IPS DF 19.7 (cell line): ENCODE measurements around the gene GALM.
"Not testable (repeated sequence)": the region's sequence is repeated elsewhere in the genome, so short reads cannot be mapped to it uniquely, and the experiment has no call there.

ENCODE experiments used
- DNase-seq: peaks from one replicate; pipeline ENCODE4 v3.0.0-alpha.2; 2013; ENCODE audit warnings: low read depth, low spot score

The GALM gene

GRCh38 chr2:38680868-38681267 lies 15.0 kb downstream of the GALM start:
- not testable (repeated sequence) for DNase-seq

GRCh38 chr2:38682008-38682575 lies 16.2 kb downstream of the GALM start:
- DNase-seq, result no peak

- DNase-seq, result not testable (repeated sequence)
Measured at GRCh38 chr2:38682620-38683019, 16.7 kb downstream of the GALM start.

DNA sequence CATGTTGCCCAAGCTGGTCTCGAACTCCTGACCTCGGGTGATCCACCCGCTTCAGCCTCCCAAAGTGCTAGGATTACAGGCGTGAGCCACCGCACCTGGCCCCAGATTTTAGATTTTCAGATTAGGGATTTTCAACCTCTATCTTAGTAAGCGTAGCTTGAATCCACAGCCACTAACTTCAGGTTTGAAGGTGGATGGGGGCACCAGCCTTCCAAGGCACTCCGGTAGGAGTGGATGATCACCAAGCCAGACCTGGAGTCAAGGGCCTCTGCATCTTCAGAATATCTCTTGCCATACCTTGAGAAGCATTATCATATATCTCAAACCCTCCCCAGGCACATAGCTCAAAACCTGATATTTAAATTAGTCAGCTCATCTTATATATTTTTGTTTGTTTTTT lies 17.9 kb downstream of the GALM start:
- DNase-seq, result no peak

DNA sequence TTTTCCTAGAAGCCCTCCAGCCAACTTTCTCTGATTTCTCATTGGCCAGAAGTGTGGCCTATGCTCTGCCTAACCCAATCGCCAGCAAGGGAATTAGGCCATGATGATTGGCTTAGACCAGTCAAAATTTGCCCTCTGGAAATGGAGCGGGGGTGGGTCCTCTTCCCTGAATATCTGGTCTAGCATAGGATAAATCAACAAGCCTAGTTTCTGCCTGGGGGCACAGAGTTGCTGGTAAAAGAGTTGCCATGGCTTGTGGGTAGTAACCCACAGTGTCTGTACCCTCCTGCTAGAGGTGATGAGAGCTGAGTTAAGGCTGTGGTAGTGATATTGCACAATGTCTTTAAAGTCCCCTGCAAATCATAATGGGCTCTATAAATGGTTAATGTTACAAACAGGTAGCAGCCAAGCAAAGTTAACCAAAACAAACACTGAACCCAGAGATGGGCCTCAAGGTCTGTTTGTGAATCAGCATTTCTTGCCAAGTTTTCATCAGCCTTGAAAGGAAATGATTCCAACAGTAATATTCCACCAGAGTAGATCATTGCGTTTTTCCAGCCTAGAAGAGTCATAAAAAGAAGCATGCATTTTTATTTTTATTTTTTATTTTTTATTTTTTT lies 19.3 kb downstream of the GALM start:
- DNase-seq, result no peak

GRCh38 chr2:38690499-38691420 lies 24.8 kb downstream of the GALM start:
- DNase-seq, result no peak

GRCh38 chr2:38691994-38692393 lies 26.1 kb downstream of the GALM start:
- no peak for DNase-seq

GRCh38 chr2:38692636-38693318 lies 26.9 kb downstream of the GALM start:
- DNase-seq, result no peak

- DNase-seq, result no peak
Measured at GRCh38 chr2:38697116-38697840, 31.4 kb downstream of the GALM start.

DNA sequence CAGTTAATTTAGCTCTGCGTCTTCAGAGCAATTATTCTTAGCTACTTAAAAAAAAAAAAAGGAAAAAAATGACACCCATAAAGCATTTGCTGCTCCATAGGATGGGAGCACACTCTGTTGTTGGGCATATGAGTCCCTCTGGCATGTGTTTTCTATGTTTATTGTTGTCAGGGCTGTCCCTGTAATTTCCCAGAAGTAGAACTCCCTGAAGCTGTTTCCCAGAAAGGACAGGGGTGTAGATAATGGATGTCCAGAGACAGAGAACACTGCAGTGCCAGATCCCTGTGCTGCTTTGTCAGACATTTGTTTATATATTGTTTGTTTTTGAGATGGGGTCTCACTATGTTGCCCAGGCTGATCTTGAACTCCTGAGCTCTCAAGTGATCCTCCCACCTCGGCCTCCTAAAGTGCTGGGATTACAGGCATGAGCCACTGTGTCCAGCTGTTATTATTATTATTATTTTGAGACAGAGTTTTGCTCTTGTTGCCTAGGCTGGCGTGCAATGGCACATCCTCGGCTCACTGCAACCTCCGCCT lies 32.6 kb downstream of the GALM start:
- no peak for DNase-seq

- no peak for DNase-seq
Measured at GRCh38 chr2:38700113-38700785, 34.3 kb downstream of the GALM start.

GRCh38 chr2:38700881-38701458 lies 35.1 kb downstream of the GALM start:
- no peak for DNase-seq

DNA sequence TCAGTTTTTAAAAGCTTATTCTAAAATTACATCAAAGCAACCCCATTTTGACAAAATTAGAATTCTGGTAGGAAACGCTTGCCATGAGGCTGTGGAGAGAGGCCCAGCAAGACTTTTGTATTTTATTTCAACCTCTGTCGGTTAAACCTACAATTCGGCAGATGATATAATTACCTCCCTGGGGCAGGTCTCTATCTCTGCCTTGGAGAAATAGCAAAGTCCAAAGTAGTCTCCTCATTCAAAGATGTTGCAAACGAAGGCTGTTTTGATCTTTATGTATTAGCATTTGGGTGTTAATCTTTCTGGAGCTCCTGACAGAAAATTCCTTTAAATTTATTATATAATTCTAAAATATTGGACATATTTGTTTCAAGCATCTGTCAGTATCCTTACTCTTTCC lies 35.6 kb downstream of the GALM start:
- DNase-seq, result no peak

GRCh38 chr2:38702413-38702812 lies 36.5 kb downstream of the GALM start:
- DNase-seq, result no peak

- DNase-seq, result not testable (repeated sequence)
Measured at GRCh38 chr2:38703336-38703735, 37.4 kb downstream of the GALM start.

GRCh38 chr2:38704664-38705063 lies 38.8 kb downstream of the GALM start:
- no peak for DNase-seq

GRCh38 chr2:38706846-38707345 lies 41.0 kb downstream of the GALM start:
- no peak for DNase-seq

DNA sequence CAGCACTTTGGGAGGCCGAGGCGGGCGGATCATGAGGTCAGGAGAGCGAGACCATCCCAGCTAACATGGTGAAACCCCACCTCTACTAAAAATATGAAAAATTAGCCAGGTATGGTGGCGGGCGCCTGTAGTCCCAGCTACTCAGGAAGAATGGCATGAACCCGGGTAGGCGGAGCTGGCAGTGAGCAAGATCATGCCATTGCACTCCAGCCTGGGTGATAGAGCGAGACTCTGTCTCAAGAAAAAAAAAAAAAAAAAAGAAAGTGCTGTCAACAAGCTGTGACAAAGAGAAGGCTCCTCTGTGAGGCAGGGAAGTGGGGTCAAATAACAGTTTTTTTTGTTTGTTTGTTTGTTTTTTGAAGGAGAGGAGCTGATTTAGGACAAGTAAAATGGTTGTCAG lies 42.6 kb downstream of the GALM start:
- DNase-seq, result not testable (repeated sequence)

DNA sequence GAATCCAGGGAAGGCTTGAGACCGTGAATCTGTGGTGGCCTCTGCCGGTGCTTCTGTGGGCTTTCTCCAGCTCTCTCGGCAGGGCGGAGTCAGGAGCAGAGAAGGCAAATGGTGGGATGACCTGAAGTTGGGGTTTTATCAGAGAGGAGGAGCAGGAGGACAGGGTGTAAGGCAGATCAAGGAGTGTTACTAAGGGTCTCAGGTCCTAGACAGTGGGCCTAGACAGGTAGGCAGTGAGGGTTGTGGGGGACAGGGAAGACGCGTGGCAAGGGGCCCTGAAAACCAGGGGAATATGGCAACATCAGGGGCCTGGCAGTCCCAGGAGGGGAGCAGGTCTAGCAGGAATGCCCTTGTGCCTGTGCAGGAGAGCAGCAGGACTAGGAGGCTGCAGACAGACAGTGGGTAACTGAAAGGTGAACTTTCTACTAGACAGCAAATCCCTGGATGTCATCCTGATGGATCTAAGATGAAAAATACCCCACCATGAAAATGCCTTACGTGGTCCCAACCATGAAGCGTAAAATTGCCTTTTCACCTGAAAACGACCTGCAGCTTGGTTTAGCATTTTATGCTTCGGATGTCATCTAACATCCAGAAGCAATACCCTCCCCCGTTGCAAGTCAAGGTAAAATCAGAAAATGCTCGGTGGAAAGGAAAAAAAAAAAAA lies 43.1 kb downstream of the GALM start:
- no peak for DNase-seq
